H9 (cell line): ENCODE data around the gene NRG3. TPM values are rescaled to one million over a fixed set of nuclear protein-coding genes. Genes with fewer than 3 reads are reported as not detected.

ENCODE experiments used
- DNase-seq: peaks from one replicate; pipeline ENCODE4 v3.0.0-alpha.2; 2017
- H2AFZ ChIP-seq: one replicate; pipeline ENCODE4 v1.6.1; 2013; ENCODE audit warnings: mild to moderate bottlenecking, low read length, control low read depth, moderate library complexity
- H2AK5ac ChIP-seq: 2 replicates; pipeline ENCODE4 v1.6.1; 2013; ENCODE audit warnings: low read length, control low read depth, mixed read lengths; ENCODE audit not compliant: insufficient read length
- H2BK120ac ChIP-seq: one replicate; pipeline ENCODE4 v1.6.1; 2013; ENCODE audit warnings: low read depth, mild to moderate bottlenecking, low read length, control low read depth, inconsistent platforms; ENCODE audit not compliant: poor library complexity, severe bottlenecking
- H2BK12ac ChIP-seq: 2 replicates; pipeline ENCODE4 v1.6.1; 2013; ENCODE audit warnings: low read length, control low read depth, mixed read lengths, low read depth; ENCODE audit not compliant: insufficient read length
- H2BK15ac ChIP-seq: 2 replicates; pipeline ENCODE4 v1.6.1; 2013; ENCODE audit warnings: low read depth, low read length, control low read depth
- H2BK20ac ChIP-seq: one replicate; pipeline ENCODE4 v1.6.1; 2013; ENCODE audit warnings: low read depth, mild to moderate bottlenecking, low read length, control low read depth, inconsistent platforms; ENCODE audit not compliant: poor library complexity, severe bottlenecking
- H2BK5ac ChIP-seq: 2 replicates; pipeline ENCODE4 v1.6.1; 2013; ENCODE audit warnings: low read length, control low read depth, mixed read lengths; ENCODE audit not compliant: insufficient read length
- H3K14ac ChIP-seq: 2 replicates; pipeline ENCODE4 v1.6.1; 2013; ENCODE audit warnings: low read length, control low read depth; ENCODE audit not compliant: insufficient read depth
- H3K18ac ChIP-seq: 2 replicates; pipeline ENCODE4 v1.6.1; 2013; ENCODE audit warnings: low read depth, mild to moderate bottlenecking, mixed read lengths, low read length, control low read depth; ENCODE audit not compliant: insufficient read length
- H3K23ac ChIP-seq: 2 replicates; pipeline ENCODE4 v1.6.1; 2013; ENCODE audit warnings: low read length, control low read depth, mixed read lengths, low read depth; ENCODE audit not compliant: insufficient read length
- H3K23me2 ChIP-seq: 2 replicates; pipeline ENCODE4 v1.6.1; 2013; ENCODE audit warnings: low read depth, mild to moderate bottlenecking, mixed read lengths, low read length, control low read depth; ENCODE audit not compliant: insufficient read length, poor library complexity, severe bottlenecking
- H3K27ac ChIP-seq: 2 replicates; pipeline ENCODE4 v1.5.1; 2013; ENCODE audit warnings: low read length, control low read depth, mixed read lengths, low read depth; ENCODE audit not compliant: insufficient read length
- H3K27me3 ChIP-seq: 2 replicates; pipeline ENCODE4 v1.6.1; 2013; ENCODE audit warnings: low read length, control low read depth, inconsistent platforms; ENCODE audit not compliant: insufficient read depth
- H3K4ac ChIP-seq: 2 replicates; pipeline ENCODE4 v1.6.1; 2013; ENCODE audit warnings: low read depth, mild to moderate bottlenecking, control low read depth, inconsistent platforms, low read length, moderate library complexity
- H3K4me1 ChIP-seq: 2 replicates; pipeline ENCODE4 v1.6.1; 2013; ENCODE audit warnings: low read length, control low read depth, inconsistent platforms; ENCODE audit not compliant: insufficient read depth
- H3K4me2 ChIP-seq: 2 replicates; pipeline ENCODE4 v1.6.1; 2013; ENCODE audit warnings: low read length, control low read depth, mixed read lengths; ENCODE audit not compliant: insufficient read length, insufficient read depth
- H3K56ac ChIP-seq: 2 replicates; pipeline ENCODE4 v1.6.1; 2013; ENCODE audit warnings: low read depth, mild to moderate bottlenecking, mixed read lengths, low read length, control low read depth; ENCODE audit not compliant: insufficient read length
- H3K79me1 ChIP-seq: 2 replicates; pipeline ENCODE4 v1.6.1; 2013; ENCODE audit warnings: low read depth, mild to moderate bottlenecking, moderate library complexity, low read length, control low read depth, inconsistent platforms; ENCODE audit not compliant: insufficient read depth, poor library complexity, severe bottlenecking
- H3K79me2 ChIP-seq: 2 replicates; pipeline ENCODE4 v1.6.1; 2013; ENCODE audit warnings: low read length, control low read depth, inconsistent platforms; ENCODE audit not compliant: insufficient read depth
- H3K9ac ChIP-seq: 2 replicates; pipeline ENCODE4 v1.6.1; 2013; ENCODE audit warnings: low read length, control low read depth, mixed read lengths; ENCODE audit not compliant: insufficient read length; ENCODE audit errors: extremely low read depth
- H3K9me3 ChIP-seq: one replicate; pipeline ENCODE4 v1.6.1; 2013; ENCODE audit warnings: low read depth, low read length, inconsistent platforms; ENCODE audit not compliant: control insufficient read depth
- H3T11ph ChIP-seq: one replicate; pipeline ENCODE4 v1.6.1; 2013; ENCODE audit warnings: mild to moderate bottlenecking, low read length, control low read depth, inconsistent platforms
- H4K20me1 ChIP-seq: one replicate; pipeline ENCODE4 v1.6.1; 2013; ENCODE audit not compliant: control insufficient read depth, insufficient read length, insufficient read depth
- H4K5ac ChIP-seq: 2 replicates; pipeline ENCODE4 v1.6.1; 2013; ENCODE audit warnings: low read depth, mild to moderate bottlenecking, mixed read lengths, low read length, control low read depth; ENCODE audit not compliant: insufficient read length
- H4K8ac ChIP-seq: replicated peaks from 2 replicates; pipeline ENCODE4 v1.6.1; 2013; ENCODE audit warnings: low read length, control low read depth, mixed read lengths, low read depth; ENCODE audit not compliant: insufficient read length
- H4K91ac ChIP-seq: 2 replicates; pipeline ENCODE4 v1.6.1; 2013; ENCODE audit warnings: low read depth, mild to moderate bottlenecking, moderate library complexity, mixed read lengths, low read length, control low read depth; ENCODE audit not compliant: insufficient read length
- H3K27ac Mint-ChIP-seq, 3 experiments: 2 replicates in 2 of 3; 3 replicates in 1 of 3; pipeline ENCODE4 v1.8.0; 2020 to 2021; ENCODE audit warnings: mixed read lengths in 3 of 3, mild to moderate bottlenecking in 1 of 3, moderate library complexity in 1 of 3
- H3K27me3 Mint-ChIP-seq: 2 replicates; pipeline ENCODE4 v1.8.0; 2021; ENCODE audit warnings: low read depth, mild to moderate bottlenecking, moderate library complexity, mixed read lengths
- H3K36me3 Mint-ChIP-seq, 3 experiments: 2 replicates in 2 of 3; 3 replicates in 1 of 3; pipeline ENCODE4 v1.8.0; 2020 to 2021; ENCODE audit warnings: low read depth in 3 of 3, mixed read lengths in 3 of 3; ENCODE audit not compliant: insufficient read depth in 1 of 3
- H3K4me1 Mint-ChIP-seq, 2 experiments: 2 replicates each; pipeline ENCODE4 v1.8.0; 2020; ENCODE audit warnings: mixed read lengths in 2 of 2
- H3K4me3 Mint-ChIP-seq, 2 experiments: 2 replicates in 1 of 2; 3 replicates in 1 of 2; pipeline ENCODE4 v1.8.0; 2020 to 2021; ENCODE audit warnings: mild to moderate bottlenecking in 2 of 2, mixed read lengths in 2 of 2, moderate library complexity in 1 of 2
- H3K9me3 Mint-ChIP-seq, 2 experiments: 2 replicates in 1 of 2; 3 replicates in 1 of 2; pipeline ENCODE4 v1.8.0; 2020; ENCODE audit warnings: mild to moderate bottlenecking in 2 of 2, mixed read lengths in 2 of 2, moderate library complexity in 1 of 2
- WGBS: extraction: QIAGEN DNeasy Blood & Tissue Kit; methylation state at CpG from one replicate; pipeline ENCODE4 v1.1.7; 2013; ENCODE audit warnings: missing lambda C conversion rate, low lambda C conversion rate, mixed read lengths; ENCODE audit not compliant: insufficient read length; ENCODE audit errors: extremely low coverage; 5-methylcytosine and 5-hydroxymethylcytosine counted together
- total RNA-seq: library from RNA; stranded (reverse); gene quantifications from 2 replicates; pipeline ENCODE4 v1.2.1, GENCODE V29; 2021
- TF ChIP-seq, protein P1 (sequence below): fragments of 200-600 bp; sonication (generic); conservative IDR thresholded peaks from 3 replicates; pipeline ENCODE4 v1.8.0; 2021; ENCODE audit warnings: antibody characterized with exemption, mild to moderate bottlenecking

NRG3 gene
- total RNA-seq, 1 experiment from 2014 or later: 1.6 TPM

DNA sequence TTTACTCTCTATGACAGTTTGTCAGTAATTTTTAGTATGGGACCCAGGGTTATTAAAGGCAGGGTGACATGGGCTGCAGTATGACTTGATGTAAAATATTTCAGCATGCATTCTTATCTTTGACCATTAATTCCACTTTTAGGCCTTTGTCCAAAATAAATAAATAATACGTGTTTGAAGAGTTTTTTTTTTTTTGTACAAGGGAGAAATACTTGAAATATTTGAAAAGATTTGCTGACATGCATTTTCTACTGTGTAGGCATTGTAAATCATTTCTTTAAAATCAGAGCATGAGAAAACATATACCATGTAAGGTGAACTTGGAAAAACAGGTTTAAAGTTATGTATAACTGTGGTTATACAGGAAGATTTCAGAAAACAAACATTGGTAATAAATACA, 23.5 kb downstream of the NRG3 start:
- Histone ChIP-seq H3K27me3 (no peaks in the 10 kb centered on the region), H2AFZ (no peak overlapping the region), H3K14ac (no peak overlapping the region), H2BK20ac (no peak overlapping the region), H3K18ac (no peak overlapping the region), H3K9ac (no peak overlapping the region), H3K56ac (no peak overlapping the region), H2BK120ac (no peak overlapping the region), H2AK5ac (no peak overlapping the region), H4K8ac (no peak overlapping the region), H2BK15ac (no peak overlapping the region), H3K4ac (no peak overlapping the region), H3K27ac (no peak overlapping the region), H4K20me1 (no peaks in the 10 kb centered on the region), H3K9me3 (no peaks in the 10 kb centered on the region), H4K91ac (no peak overlapping the region), H3K4me2 (no peak overlapping the region), H3K23me2 (no peaks in the 10 kb centered on the region), H2BK5ac (no peak overlapping the region), H3K4me1 (no peaks in the 10 kb centered on the region), H2BK12ac (no peak overlapping the region), H3T11ph (no peak overlapping the region), H3K23ac (no peak overlapping the region), H4K5ac (no peak overlapping the region), H3K79me1 (no peaks in the 10 kb centered on the region), H3K79me2 (no peaks in the 10 kb centered on the region)
- Mint-ChIP-seq H3K4me3 (no peak overlapping the region), H3K27me3 (no peaks in the 10 kb centered on the region), H3K9me3 (no peaks in the 10 kb centered on the region), H3K27ac (no peak overlapping the region), H3K36me3 (no peaks in the 10 kb centered on the region), H3K4me1 (peaks cover 0 to 18% of the 10 kb centered on the region in 2 experiments; a peak in 3 of 4 replicates)
- 100% methylated on average over 1 of the region's 1 CpG for WGBS
- DNase-seq: no peak
- TF ChIP-seq, protein P1, sequence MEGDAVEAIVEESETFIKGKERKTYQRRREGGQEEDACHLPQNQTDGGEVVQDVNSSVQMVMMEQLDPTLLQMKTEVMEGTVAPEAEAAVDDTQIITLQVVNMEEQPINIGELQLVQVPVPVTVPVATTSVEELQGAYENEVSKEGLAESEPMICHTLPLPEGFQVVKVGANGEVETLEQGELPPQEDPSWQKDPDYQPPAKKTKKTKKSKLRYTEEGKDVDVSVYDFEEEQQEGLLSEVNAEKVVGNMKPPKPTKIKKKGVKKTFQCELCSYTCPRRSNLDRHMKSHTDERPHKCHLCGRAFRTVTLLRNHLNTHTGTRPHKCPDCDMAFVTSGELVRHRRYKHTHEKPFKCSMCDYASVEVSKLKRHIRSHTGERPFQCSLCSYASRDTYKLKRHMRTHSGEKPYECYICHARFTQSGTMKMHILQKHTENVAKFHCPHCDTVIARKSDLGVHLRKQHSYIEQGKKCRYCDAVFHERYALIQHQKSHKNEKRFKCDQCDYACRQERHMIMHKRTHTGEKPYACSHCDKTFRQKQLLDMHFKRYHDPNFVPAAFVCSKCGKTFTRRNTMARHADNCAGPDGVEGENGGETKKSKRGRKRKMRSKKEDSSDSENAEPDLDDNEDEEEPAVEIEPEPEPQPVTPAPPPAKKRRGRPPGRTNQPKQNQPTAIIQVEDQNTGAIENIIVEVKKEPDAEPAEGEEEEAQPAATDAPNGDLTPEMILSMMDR: no peak
